NCI-H510A (cell line): ENCODE data around the gene RASGRP1.

Experiments used
- DNase-seq: peaks from one replicate; lab custom pipeline; 2025; lab: John Stamatoyannopoulos, UW

Gene RASGRP1

GRCh38 chr15:38535491-38536200 lies 29.0 kb downstream of the RASGRP1 start:
- no peak for DNase-seq

GRCh38 chr15:38534691-38535090 lies 29.9 kb downstream of the RASGRP1 start:
- no peak for DNase-seq

GRCh38 chr15:38533926-38534325 lies 30.7 kb downstream of the RASGRP1 start:
- no peak for DNase-seq

- DNase-seq, result no peak
Measured at GRCh38 chr15:38533416-38533915, 31.1 kb downstream of the RASGRP1 start.

GRCh38 chr15:38532728-38533127 lies 31.9 kb downstream of the RASGRP1 start:
- no peak for DNase-seq

GRCh38 chr15:38531509-38531908 lies 33.1 kb downstream of the RASGRP1 start:
- no peak for DNase-seq

- DNase-seq, result no peak
Measured at GRCh38 chr15:38530113-38530512, 34.5 kb downstream of the RASGRP1 start.

GRCh38 chr15:38528294-38528693 lies 36.3 kb downstream of the RASGRP1 start:
- no peak for DNase-seq

- no peak for DNase-seq
Measured at GRCh38 chr15:38526158-38526557, 38.5 kb downstream of the RASGRP1 start.

GRCh38 chr15:38525489-38525888 lies 39.1 kb downstream of the RASGRP1 start:
- DNase-seq, result no peak

- no peak for DNase-seq
Measured at GRCh38 chr15:38524156-38524555, 40.5 kb downstream of the RASGRP1 start.

- DNase-seq, result no peak
Measured at GRCh38 chr15:38522922-38523321, 41.7 kb downstream of the RASGRP1 start.

GRCh38 chr15:38521316-38521715 lies 43.3 kb downstream of the RASGRP1 start:
- DNase-seq, result no peak

GRCh38 chr15:38520035-38520434 lies 44.6 kb downstream of the RASGRP1 start:
- DNase-seq, result no peak

GRCh38 chr15:38518084-38518483 lies 46.5 kb downstream of the RASGRP1 start:
- no peak for DNase-seq

GRCh38 chr15:38517312-38517975 lies 47.2 kb downstream of the RASGRP1 start:
- no peak for DNase-seq

GRCh38 chr15:38516626-38517025 lies 48.0 kb downstream of the RASGRP1 start:
- no peak for DNase-seq

- DNase-seq, result no peak
Measured at GRCh38 chr15:38514601-38515000, 50.0 kb downstream of the RASGRP1 start.

- DNase-seq, result no peak
Measured at GRCh38 chr15:38512901-38513300, 51.7 kb downstream of the RASGRP1 start.

GRCh38 chr15:38509152-38509551 lies 55.5 kb downstream of the RASGRP1 start:
- no peak for DNase-seq

GRCh38 chr15:38508647-38509046 lies 56.0 kb downstream of the RASGRP1 start:
- DNase-seq, result no peak

- DNase-seq, result no peak
Measured at GRCh38 chr15:38507570-38507969, 57.0 kb downstream of the RASGRP1 start.

GRCh38 chr15:38506997-38507396 lies 57.6 kb downstream of the RASGRP1 start:
- DNase-seq, result no peak
